Activated naive CD4-positive, alpha-beta T cell (primary cell): Measurements from ENCODE around the gene MYT1.
"Not testable (repeated sequence)": the region's sequence is repeated elsewhere in the genome, so short reads cannot be mapped to it uniquely, and the experiment has no call there.

ENCODE experiments used
- DNase-seq, 4 experiments: peaks; one replicate each; lab custom pipeline; 2025; lab: John Stamatoyannopoulos, UW

The MYT1 gene

GRCh38 chr20:64164123-64164836 lies at the start of gene MYT1:
TSS of gene MYT1 (plus strand) at chr20:64164452. CDS start at chr20:64198862, 34,410 bp downstream.
- no peak for DNase-seq

- no peak for DNase-seq
Observed at GRCh38 chr20:64115171-64115911, 48.9 kb upstream of the MYT1 start.

GRCh38 chr20:64116016-64116415 lies 48.2 kb upstream of the MYT1 start:
- DNase-seq: no peak

- no peak for DNase-seq
Observed at GRCh38 chr20:64116541-64117431, 47.5 kb upstream of the MYT1 start.

GRCh38 chr20:64117432-64117777 lies 46.8 kb upstream of the MYT1 start:
- not testable (repeated sequence) for DNase-seq

- no peak for DNase-seq
Observed at GRCh38 chr20:64119301-64119680, 45.0 kb upstream of the MYT1 start.

- no peak for DNase-seq
Observed at GRCh38 chr20:64119681-64120341, 44.4 kb upstream of the MYT1 start.

- DNase-seq: no peak
Observed at GRCh38 chr20:64121586-64121985, 42.7 kb upstream of the MYT1 start.

- DNase-seq: not testable (repeated sequence)
Observed at GRCh38 chr20:64122927-64123326, 41.3 kb upstream of the MYT1 start.

- DNase-seq: not testable (repeated sequence)
Observed at GRCh38 chr20:64123517-64123916, 40.7 kb upstream of the MYT1 start.

GRCh38 chr20:64129146-64129782 lies 35.0 kb upstream of the MYT1 start:
- DNase-seq: no peak

GRCh38 chr20:64130271-64130670 lies 34.0 kb upstream of the MYT1 start:
- DNase-seq: no peak

GRCh38 chr20:64130876-64131275 lies 33.4 kb upstream of the MYT1 start:
- DNase-seq: no peak

GRCh38 chr20:64131406-64131805 lies 32.8 kb upstream of the MYT1 start:
- no peak for DNase-seq

GRCh38 chr20:64133951-64134407 lies 30.3 kb upstream of the MYT1 start:
- no peak for DNase-seq

- not testable (repeated sequence) for DNase-seq
Observed at GRCh38 chr20:64134744-64135143, 29.5 kb upstream of the MYT1 start.

GRCh38 chr20:64136004-64136710 lies 28.1 kb upstream of the MYT1 start:
- no peak for DNase-seq

- no peak for DNase-seq
Observed at GRCh38 chr20:64137598-64138031, 26.6 kb upstream of the MYT1 start.

- DNase-seq: no peak
Observed at GRCh38 chr20:64138276-64138815, 25.9 kb upstream of the MYT1 start.
